ENCODE measurements around the gene FHDC1. TPM values are rescaled to one million over a fixed set of nuclear protein-coding genes. Genes with fewer than 3 reads are reported as not detected.
A peak's percentile ranks its signal among the peaks of the same experiment; 100 is the strongest.

FHDC1 gene
- total and polyA plus RNA-seq, 10 donors: 0.82 to 14.3 (median 7.5) TPM

GRCh38 chr4:153008578-153009199, 72.6 kb downstream of the FHDC1 start:
- no peak for TF ChIP-seq CTCF (IDR thresholded peaks at IDR 0.05 in 8 of 11, conservative IDR thresholded peaks at IDR 0.05 in 3 of 11)
- TF ChIP-seq POLR2AphosphoS5 (IDR thresholded peaks at IDR 0.05): no peak
- no peak for TF ChIP-seq POLR2A (IDR thresholded peaks at IDR 0.05)
- intact Hi-C loops (cut with DNase I; ENCODE audit: low total_unique reads): no loop called here
- WGBS, 5 donors: 71 to 84% (median 78%) methylated on average over 15 of the region's 15 CpGs
- DNase-seq: peak; percentile 73
- peaks cover 0 to 15% (median 4%) of the 10 kb centered on the region in 8 donors for H3K9me3 ChIP-seq
- no peaks in the 10 kb centered on the region for H3K36me3 ChIP-seq
- peaks cover 0 to 36% (median 12%) of the 10 kb centered on the region in 6 donors for H3K4me1 ChIP-seq
- no peak overlapping the region for H3K4me3 ChIP-seq
- no peak overlapping the region for H3K27ac ChIP-seq
- no peaks in the 10 kb centered on the region for H3K27me3 ChIP-seq (replicated peaks in 1 of 7)

- H3K4me1 ChIP-seq: peaks cover 0 to 21% (median 9%) of the 10 kb centered on the region in 6 donors
- DNase-seq: no peak
- peak overlapping the region in 3 of 8 donors; percentile 6 to 34 (median 17) for H3K27ac ChIP-seq
- WGBS, 5 donors: 55 to 73% (median 64%) methylated on average over 3 of the region's 3 CpGs
- peaks cover 0 to 15% (median 4%) of the 10 kb centered on the region in 8 donors for H3K9me3 ChIP-seq
- TF ChIP-seq POLR2AphosphoS5 (IDR thresholded peaks at IDR 0.05) (no peak), CTCF (IDR thresholded peaks at IDR 0.05 in 8 of 11, conservative IDR thresholded peaks at IDR 0.05 in 3 of 11) (no peak), POLR2A (IDR thresholded peaks at IDR 0.05) (no peak)
- H3K36me3 ChIP-seq: no peaks in the 10 kb centered on the region
- no peaks in the 10 kb centered on the region for H3K27me3 ChIP-seq (replicated peaks in 1 of 7)
- intact Hi-C loops (cut with DNase I; ENCODE audit: low total_unique reads): no loop called here
- no peak overlapping the region for H3K4me3 ChIP-seq
Observed at GRCh38 chr4:153010146-153010545, 74.0 kb downstream of the FHDC1 start.

GRCh38 chr4:153013202-153013977, 77.3 kb downstream of the FHDC1 start:
- no peak overlapping the region for H3K27ac ChIP-seq
- no peak for DNase-seq
- peaks cover 0 to 7% (median 2%) of the 10 kb centered on the region in 6 donors for H3K4me1 ChIP-seq
- TF ChIP-seq CTCF (IDR thresholded peaks at IDR 0.05 in 8 of 11, conservative IDR thresholded peaks at IDR 0.05 in 3 of 11) (no peak), POLR2A (IDR thresholded peaks at IDR 0.05) (no peak)
- WGBS, 5 donors: 75 to 83% (median 79%) methylated on average over 5 of the region's 5 CpGs
- intact Hi-C loops (cut with DNase I; ENCODE audit: low total_unique reads): no loop called here
- no peaks in the 10 kb centered on the region for H3K27me3 ChIP-seq (replicated peaks in 1 of 7)
- no peak overlapping the region for H3K4me3 ChIP-seq
- H3K9me3 ChIP-seq: peaks cover 0 to 15% (median 4%) of the 10 kb centered on the region in 8 donors
- H3K36me3 ChIP-seq: no peaks in the 10 kb centered on the region

- no peak overlapping the region for H3K4me3 ChIP-seq
- H3K27me3 ChIP-seq (replicated peaks in 1 of 7): no peaks in the 10 kb centered on the region
- TF ChIP-seq CTCF (IDR thresholded peaks at IDR 0.05 in 8 of 11, conservative IDR thresholded peaks at IDR 0.05 in 3 of 11) (no peak), POLR2A (IDR thresholded peaks at IDR 0.05) (no peak), POLR2AphosphoS5 (IDR thresholded peaks at IDR 0.05) (no peak)
- no peaks in the 10 kb centered on the region for H3K36me3 ChIP-seq
- peaks cover 0 to 15% (median 4%) of the 10 kb centered on the region in 8 donors for H3K9me3 ChIP-seq
- peaks cover 0 to 7% (median 2%) of the 10 kb centered on the region in 6 donors for H3K4me1 ChIP-seq
- H3K27ac ChIP-seq: no peak overlapping the region
- DNase-seq: no peak
- intact Hi-C loops (cut with DNase I; ENCODE audit: low total_unique reads): no loop called here
Observed at GRCh38 chr4:153014460-153014859, 78.3 kb downstream of the FHDC1 start.
